Measurements from ENCODE around the gene FGFBP3. TPM values are rescaled to one million over a fixed set of nuclear protein-coding genes. Genes with fewer than 3 reads are reported as not detected.
A peak's percentile ranks its signal among the peaks of the same experiment; 100 is the strongest.

Gene FGFBP3
- polyA plus RNA-seq, 1 of the 3 experiments (the other 2 are of a cell fraction): 1.3 TPM

- TF ChIP-seq TEAD4 (IDR thresholded peaks at IDR 0.05; ENCODE audit: borderline replicate concordance, insufficient read depth) (no peak), GATA2 (CRISPR knock-in tag; IDR thresholded peaks at IDR 0.05) (no peak), RFX5 (IDR thresholded peaks at IDR 0.05; ENCODE audit: low read length) (no peak), ZBTB33 (IDR thresholded peaks at IDR 0.05; ENCODE audit: borderline replicate concordance, low read depth) (no peak), EP300 (IDR thresholded peaks at IDR 0.05; ENCODE audit: borderline replicate concordance in 1 of 2, low read depth in 1 of 2, low read length in 1 of 2) (no peak), USF1 (IDR thresholded peaks at IDR 0.05; ENCODE audit: borderline replicate concordance, low read depth) (no peak)
Measured at GRCh38 chr10:91860885-91861284, 48.4 kb downstream of the FGFBP3 start (continued).

- Histone ChIP-seq H3K4me1 (ENCODE audit: control insufficient read depth in 1 of 2, insufficient read depth in 2 of 2, low read depth in 1 of 2, low read length in 1 of 2) (no peaks in the 10 kb centered on the region), H3K79me2 (ENCODE audit: insufficient read depth) (no peaks in the 10 kb centered on the region), H3K4me3 (ENCODE audit: low read depth in 2 of 2, low read length in 1 of 2) (no peak overlapping the region), H4K20me1 (ENCODE audit: insufficient read depth) (no peaks in the 10 kb centered on the region), H3K4me2 (no peak overlapping the region), H3K9me2 (no peaks in the 10 kb centered on the region), H3K27ac (ENCODE audit: low read depth in 2 of 2, low read length in 1 of 2) (no peak overlapping the region), H3K27me3 (ENCODE audit: insufficient read depth) (no peaks in the 10 kb centered on the region), H3K9ac (no peak overlapping the region), H3F3A (replicated peaks; ENCODE audit: insufficient read depth) (peaks cover 13% of the 10 kb centered on the region), H3K9me3 (no peaks in the 10 kb centered on the region), H2AFZ (ENCODE audit: low read depth) (no peak overlapping the region), H3K36me3 (replicated peaks in 1 of 2; ENCODE audit: control insufficient read depth in 1 of 2, insufficient read depth in 2 of 2, low read length in 1 of 2) (peaks cover 84% of the 10 kb centered on the region in 2 experiments)
- POLR2A ChIA-PET: no interaction called here
- DNase-seq: no peak
- WGBS (ENCODE audit: low lambda C conversion rate): 90% methylated on average over 6 of the region's 6 CpGs
- TF ChIP-seq ZBTB33 (IDR thresholded peaks at IDR 0.05; ENCODE audit: borderline replicate concordance, low read depth) (no peak), RAD21 (IDR thresholded peaks at IDR 0.05; ENCODE audit: low read length) (peak; percentile 46), FOSL2 (IDR thresholded peaks at IDR 0.05; ENCODE audit: borderline replicate concordance, low read depth) (no peak), RFX5 (IDR thresholded peaks at IDR 0.05; ENCODE audit: low read length) (no peak), POLR2AphosphoS5 (IDR thresholded peaks at IDR 0.05; ENCODE audit: low read depth, low read length) (no peak), SMC3 (IDR thresholded peaks at IDR 0.05; ENCODE audit: low read depth, low read length) (0 out of 2 replicates have a peak, but pooled peaks have one; percentile 26), FOXJ3 (CRISPR knock-in tag; IDR thresholded peaks at IDR 0.05) (no peak), CTCF (IDR thresholded peaks at IDR 0.05) (peak; percentile 56)
- CTCF ChIA-PET: interaction anchor here (0.9 to 2.2 kb wide), 7 partner anchors 12 to 62 kb away, joined by 3 to 10 read pairs (median 3); no protein-coding TSS in a partner anchor
Measured at GRCh38 chr10:91856637-91857036, 52.6 kb downstream of the FGFBP3 start.

Small RNA genes within 50 kb of the gene (small RNA-seq; reads per million reads assigned to genes)
- 0 reads per million in 7 experiments for gene AL359198.2

Other genes with a start within 250 kb of the FGFBP3 start
- 12.5 and 18.1 TPM in 2 replicates for gene TNKS2, start 111.1 kb downstream of the FGFBP3 start, polyA plus RNA-seq (2012; rRNA removed)
- 9.8 and 17.4 TPM in 2 replicates for gene BTAF1, start 14.3 kb upstream of the FGFBP3 start, polyA plus RNA-seq (2012; rRNA removed)

All from SK-N-SH (cell line).